Breast epithelium (tissue), 4 donors: ENCODE measurements around the gene IL32. TPM values are rescaled to one million over a fixed set of nuclear protein-coding genes. Genes with fewer than 3 reads are reported as not detected.

Experiments
- DNase-seq, 2 donors: peaks; one replicate each; pipeline ENCODE4 v3.0.0-alpha.2; 2019; ENCODE audit warnings: low spot score in 2 of 2
- H3K27ac ChIP-seq, 2 donors: fragments of 200-600 bp; sonication (generic) in 1 of 2; one replicate each; pipeline ENCODE4 v1.5.1; 2016 to 2019; ENCODE audit warnings: mild to moderate bottlenecking in 1 of 2
- H3K27me3 ChIP-seq, 2 donors: fragments of 200-600 bp; sonication (generic) in 1 of 2; one replicate each; pipeline versions ENCODE4 v1.5.1 to v1.6.0; 2017 to 2019; ENCODE audit warnings: control low read depth in 1 of 2, mild to moderate bottlenecking in 1 of 2
- H3K36me3 ChIP-seq: fragments of 200-600 bp; one replicate; pipeline ENCODE4 v1.5.1; 2019
- H3K4me1 ChIP-seq, 2 donors: fragments of 200-600 bp; sonication (generic); one replicate each; pipeline ENCODE4 v1.5.1; 2016 to 2019; ENCODE audit warnings: control low read depth in 1 of 2
- H3K4me3 ChIP-seq, 3 donors: fragments of 200-600 bp; sonication (generic); 1 replicate in 2 of 3; 2 replicates in 1 of 3; pipeline ENCODE4 v1.5.1; 2016 to 2019; ENCODE audit warnings: mild to moderate bottlenecking in 3 of 3, moderate library complexity in 2 of 3
- H3K9me3 ChIP-seq, 2 donors: fragments of 200-600 bp; sonication (generic) in 1 of 2; one replicate each; pipeline ENCODE4 v1.5.1; 2016 to 2019; ENCODE audit warnings: control low read depth in 1 of 2
- POLR2A ChIP-seq: fragments of 450-650 bp; IDR thresholded peaks from one replicate; pipeline ENCODE4 v1.6.1; 2016; ENCODE audit warnings: antibody characterized with exemption, mild to moderate bottlenecking, moderate library complexity
- POLR2AphosphoS5 ChIP-seq, 3 donors: sonication (generic); formaldehyde crosslinking; IDR thresholded peaks; one replicate each; pipeline ENCODE4 v1.6.1; 2017; ENCODE audit warnings: antibody characterized with exemption in 3 of 3
- intact Hi-C: fragments of 100-400 bp; cut with DNase I; formaldehyde crosslinking; loops from one replicate; pipeline ENCODE4 v1.15.1; 2023; ENCODE audit warnings: low total_unique reads
- total RNA-seq, 3 donors: library from RNA; depleted of rRNA; stranded (reverse); fragments of >200 nt; gene quantifications; one replicate each; pipeline ENCODE4 v1.1.0, GENCODE V29; 2016
- TF ChIP-seq, protein P1 (sequence below), 3 donors: fragments of 450-650 bp; IDR thresholded peaks; one replicate each; pipeline ENCODE4 v1.5.1; 2016 to 2017; ENCODE audit warnings: antibody characterized with exemption in 3 of 3, mild to moderate bottlenecking in 3 of 3, moderate library complexity in 3 of 3

The IL32 gene
- total RNA-seq, 3 donors from 2014 or later: 9.1 to 17.0 (median 12.0) TPM

DNA sequence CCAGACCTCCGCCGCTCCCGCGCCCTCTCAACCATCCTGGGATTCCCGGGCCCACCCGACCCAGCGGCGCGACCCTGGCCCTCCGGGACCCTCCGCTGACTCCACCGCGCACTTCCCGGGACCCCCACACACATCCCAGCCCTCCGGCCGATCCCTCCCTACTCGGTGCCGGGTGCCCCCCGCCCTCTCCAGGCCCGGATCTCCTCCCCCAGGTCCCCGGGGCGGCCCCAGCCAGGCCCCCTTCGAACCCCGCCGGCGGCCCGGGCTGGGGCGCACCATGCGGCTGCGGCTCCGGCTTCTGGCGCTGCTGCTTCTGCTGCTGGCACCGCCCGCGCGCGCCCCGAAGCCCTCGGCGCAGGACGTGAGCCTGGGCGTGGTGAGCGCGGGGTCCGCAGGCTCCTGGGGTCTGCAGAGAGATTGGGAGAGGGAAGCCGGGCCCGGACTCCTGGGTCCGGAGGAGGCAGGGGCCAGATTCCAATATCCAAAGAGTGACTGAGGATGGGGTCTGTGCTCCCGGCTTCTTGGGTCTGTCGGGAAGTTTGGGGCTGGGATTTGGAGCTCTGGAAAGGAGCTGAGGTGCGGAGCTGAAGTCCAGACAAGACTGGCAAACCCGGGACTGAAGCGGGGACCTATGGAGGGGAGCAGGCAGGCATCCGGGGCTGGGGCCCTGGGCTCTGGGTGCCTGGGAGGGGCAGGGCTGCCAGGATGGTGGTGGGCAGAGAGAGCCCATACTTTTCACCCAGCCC is 18.6 kb upstream of the IL32 start:
- DNase-seq: no peak
- Histone ChIP-seq H3K27ac (no peak overlapping the region), H3K36me3 (no peaks in the 10 kb centered on the region), H3K4me3 (peak overlapping the region; percentile 39 to 68 (median 50)), H3K9me3 (no peaks in the 10 kb centered on the region), H3K27me3 (peaks cover 5 to 50% of the 10 kb centered on the region in 2 donors), H3K4me1 (peaks cover 6 to 7% of the 10 kb centered on the region in 2 donors)
- intact Hi-C loops: no loop called here
- TF ChIP-seq POLR2AphosphoS5 (IDR thresholded peaks at IDR 0.05): no peak

DNA sequence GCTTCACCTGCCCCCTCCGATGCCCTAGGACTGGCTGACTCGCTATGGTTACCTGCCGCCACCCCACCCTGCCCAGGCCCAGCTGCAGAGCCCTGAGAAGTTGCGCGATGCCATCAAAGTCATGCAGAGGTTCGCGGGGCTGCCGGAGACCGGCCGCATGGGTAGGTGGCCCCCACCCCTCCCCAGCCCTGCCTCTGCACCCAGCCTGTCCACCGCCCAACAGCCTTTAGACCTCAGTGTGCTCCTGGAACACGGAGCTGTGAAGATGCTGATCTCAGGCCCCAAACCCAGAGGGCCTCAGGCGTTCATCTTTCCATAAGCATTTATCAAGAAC is 18.1 kb upstream of the IL32 start:
- DNase-seq: no peak
- Histone ChIP-seq H3K4me1 (peaks cover 6 to 7% of the 10 kb centered on the region in 2 donors), H3K27ac (no peak overlapping the region), H3K36me3 (no peaks in the 10 kb centered on the region), H3K4me3 (no peak overlapping the region), H3K9me3 (no peaks in the 10 kb centered on the region), H3K27me3 (peaks cover 5 to 50% of the 10 kb centered on the region in 2 donors)
- TF ChIP-seq, protein P1, sequence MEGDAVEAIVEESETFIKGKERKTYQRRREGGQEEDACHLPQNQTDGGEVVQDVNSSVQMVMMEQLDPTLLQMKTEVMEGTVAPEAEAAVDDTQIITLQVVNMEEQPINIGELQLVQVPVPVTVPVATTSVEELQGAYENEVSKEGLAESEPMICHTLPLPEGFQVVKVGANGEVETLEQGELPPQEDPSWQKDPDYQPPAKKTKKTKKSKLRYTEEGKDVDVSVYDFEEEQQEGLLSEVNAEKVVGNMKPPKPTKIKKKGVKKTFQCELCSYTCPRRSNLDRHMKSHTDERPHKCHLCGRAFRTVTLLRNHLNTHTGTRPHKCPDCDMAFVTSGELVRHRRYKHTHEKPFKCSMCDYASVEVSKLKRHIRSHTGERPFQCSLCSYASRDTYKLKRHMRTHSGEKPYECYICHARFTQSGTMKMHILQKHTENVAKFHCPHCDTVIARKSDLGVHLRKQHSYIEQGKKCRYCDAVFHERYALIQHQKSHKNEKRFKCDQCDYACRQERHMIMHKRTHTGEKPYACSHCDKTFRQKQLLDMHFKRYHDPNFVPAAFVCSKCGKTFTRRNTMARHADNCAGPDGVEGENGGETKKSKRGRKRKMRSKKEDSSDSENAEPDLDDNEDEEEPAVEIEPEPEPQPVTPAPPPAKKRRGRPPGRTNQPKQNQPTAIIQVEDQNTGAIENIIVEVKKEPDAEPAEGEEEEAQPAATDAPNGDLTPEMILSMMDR (IDR thresholded peaks at IDR 0.05): no peak
- TF ChIP-seq POLR2AphosphoS5 (IDR thresholded peaks at IDR 0.05): no peak
- TF ChIP-seq POLR2A: no peak
- intact Hi-C loops: no loop called here

DNA sequence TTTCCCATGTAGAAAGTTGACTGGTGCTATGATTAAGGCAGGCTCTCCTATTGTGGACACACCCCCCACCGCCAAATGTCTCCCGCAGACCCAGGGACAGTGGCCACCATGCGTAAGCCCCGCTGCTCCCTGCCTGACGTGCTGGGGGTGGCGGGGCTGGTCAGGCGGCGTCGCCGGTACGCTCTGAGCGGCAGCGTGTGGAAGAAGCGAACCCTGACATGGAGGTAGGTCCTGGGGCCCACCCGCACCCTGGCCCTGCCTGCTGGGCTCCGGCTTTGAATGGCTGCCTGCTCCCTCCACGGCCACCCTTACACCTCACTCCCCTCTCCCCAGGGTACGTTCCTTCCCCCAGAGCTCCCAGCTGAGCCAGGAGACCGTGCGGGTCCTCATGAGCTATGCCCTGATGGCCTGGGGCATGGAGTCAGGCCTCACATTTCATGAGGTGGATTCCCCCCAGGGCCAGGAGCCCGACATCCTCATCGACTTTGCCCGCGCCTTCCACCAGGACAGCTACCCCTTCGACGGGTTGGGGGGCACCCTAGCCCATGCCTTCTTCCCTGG is 15.4 kb upstream of the IL32 start:
- no peak for DNase-seq
- H3K9me3 ChIP-seq: no peaks in the 10 kb centered on the region
- H3K4me3 ChIP-seq: no peak overlapping the region
- intact Hi-C loops: loop anchor here (10.0 kb wide), 1 partner anchor 115 kb away; no protein-coding TSS in a partner anchor
- peaks cover 6 to 7% of the 10 kb centered on the region in 2 donors for H3K4me1 ChIP-seq
- no peaks in the 10 kb centered on the region for H3K36me3 ChIP-seq
- H3K27me3 ChIP-seq: peaks cover 5 to 26% of the 10 kb centered on the region in 2 donors
- TF ChIP-seq, protein P1 (IDR thresholded peaks at IDR 0.05): no peak
- TF ChIP-seq POLR2AphosphoS5 (IDR thresholded peaks at IDR 0.05) (no peak), POLR2A (no peak)
- no peak overlapping the region for H3K27ac ChIP-seq

- Histone ChIP-seq H3K4me3 (no peak overlapping the region), H3K27ac (no peak overlapping the region), H3K4me1 (peaks cover 6% of the 10 kb centered on the region in 2 donors), H3K36me3 (no peaks in the 10 kb centered on the region), H3K9me3 (no peaks in the 10 kb centered on the region), H3K27me3 (peaks cover 5 to 21% of the 10 kb centered on the region in 2 donors)
- intact Hi-C loops: loop anchor here (10.0 kb wide), 1 partner anchor 114 kb away; no protein-coding TSS in a partner anchor
- TF ChIP-seq POLR2AphosphoS5 (IDR thresholded peaks at IDR 0.05): no peak
- TF ChIP-seq, protein P1 (IDR thresholded peaks at IDR 0.05): no peak
- TF ChIP-seq POLR2A: no peak
- DNase-seq: no peak
Measured at GRCh38 chr16:3050487-3050886, 15.0 kb upstream of the IL32 start.

GRCh38 chr16:3051009-3051408 is 14.4 kb upstream of the IL32 start:
- DNase-seq: no peak
- no peaks in the 10 kb centered on the region for H3K9me3 ChIP-seq
- H3K27ac ChIP-seq: no peak overlapping the region
- H3K36me3 ChIP-seq: no peaks in the 10 kb centered on the region
- H3K4me1 ChIP-seq: peaks cover under 1 to 2% of the 10 kb centered on the region in 2 donors
- intact Hi-C loops: loop anchor here (10.0 kb wide), 1 partner anchor 114 kb away; no protein-coding TSS in a partner anchor
- no peak overlapping the region for H3K4me3 ChIP-seq
- TF ChIP-seq POLR2AphosphoS5 (IDR thresholded peaks at IDR 0.05) (no peak), POLR2A (no peak)
- TF ChIP-seq, protein P1 (IDR thresholded peaks at IDR 0.05): no peak
- peaks cover under 1 to 16% of the 10 kb centered on the region in 2 donors for H3K27me3 ChIP-seq
